OCI-LY7 (cell line): Measurements from ENCODE around the gene LRP2. TPM values are rescaled to one million over a fixed set of nuclear protein-coding genes. Genes with fewer than 3 reads are reported as not detected.

Experiments
- BruUV-seq: library from RNA; stranded (reverse); fragments of 400-500 nt; replicated peaks from 2 replicates; lab custom pipeline; 2021; lab: Mats Ljungman, UMichigan
- CTCF ChIA-PET: fragments of 300-600 bp; sonication (Branson Sonifier 250); formaldehyde crosslinking; loops from one replicate; lab custom pipeline; 2022; ENCODE audit warnings: antibody characterized with exemption; ENCODE audit not compliant: unreplicated experiment; lab: Charles Lee
- POLR2A ChIA-PET: fragments of 300-600 bp; sonication (Branson Sonifier 250); formaldehyde crosslinking; loops from one replicate; lab custom pipeline; 2022; ENCODE audit warnings: antibody characterized with exemption; lab: Charles Lee
- DNase-seq: peaks from one replicate; pipeline ENCODE4 v3.0.0-alpha.2; 2015; ENCODE audit warnings: low spot score
- H2AFZ ChIP-seq: fragments of 200-600 bp; sonication (generic), shearing (Covaris generic); 2 replicates; pipeline ENCODE4 v1.6.1; 2014; ENCODE audit warnings: mild to moderate bottlenecking, antibody characterized with exemption, low read length, moderate library complexity
- H3K27ac ChIP-seq: fragments of 200-600 bp; sonication (generic); 2 replicates; pipeline ENCODE4 v1.5.1; 2014; ENCODE audit warnings: mixed run types, low read depth, mild to moderate bottlenecking, moderate library complexity, low read length, inconsistent platforms; ENCODE audit not compliant: poor library complexity, severe bottlenecking
- H3K36me3 ChIP-seq: fragments of 200-600 bp; sonication (generic); 2 replicates; pipeline ENCODE4 v1.6.1; 2014; ENCODE audit warnings: mild to moderate bottlenecking, antibody characterized with exemption, low read length, moderate library complexity, mixed read lengths; ENCODE audit not compliant: insufficient read depth
- H3K4me1 ChIP-seq: fragments of 200-600 bp; sonication (generic); 2 replicates; pipeline ENCODE4 v1.5.1; 2014; ENCODE audit warnings: mild to moderate bottlenecking, low read length; ENCODE audit not compliant: insufficient read depth, poor library complexity, severe bottlenecking
- H3K4me2 ChIP-seq: fragments of 200-600 bp; sonication (generic); 2 replicates; pipeline ENCODE4 v1.6.1; 2014; ENCODE audit warnings: mild to moderate bottlenecking, low read length
- H3K4me3 ChIP-seq: fragments of 200-600 bp; sonication (generic); 2 replicates; pipeline ENCODE4 v1.5.1; 2014; ENCODE audit warnings: mild to moderate bottlenecking, low read depth, low read length; ENCODE audit not compliant: poor library complexity, severe bottlenecking
- H3K79me2 ChIP-seq: fragments of 200-600 bp; sonication (generic); 2 replicates; pipeline ENCODE4 v1.6.1; 2016; ENCODE audit warnings: low read depth, mild to moderate bottlenecking, low read length, moderate library complexity, mixed read lengths; ENCODE audit not compliant: insufficient read depth
- H3K9me2 ChIP-seq: fragments of 200-600 bp; sonication (generic); 2 replicates; pipeline ENCODE4 v1.6.1; 2016; ENCODE audit warnings: mild to moderate bottlenecking, low read length, mixed read lengths; ENCODE audit not compliant: insufficient read depth
- H3K9me3 ChIP-seq: fragments of 200-600 bp; sonication (generic); 2 replicates; pipeline ENCODE4 v1.6.1; 2014; ENCODE audit warnings: mild to moderate bottlenecking, mixed run types, low read length, mixed read lengths
- H4K20me1 ChIP-seq: fragments of 200-600 bp; sonication (generic); 2 replicates; pipeline ENCODE4 v1.6.1; 2014; ENCODE audit warnings: mild to moderate bottlenecking, antibody characterized with exemption, low read length, moderate library complexity, mixed read lengths; ENCODE audit not compliant: insufficient read depth
- EZH2phosphoT487 ChIP-seq: fragments of 200-600 bp; sonication (generic); IDR thresholded peaks from 2 replicates; pipeline ENCODE4 v1.6.1; 2018; ENCODE audit warnings: low read depth, borderline replicate concordance, mild to moderate bottlenecking, mixed run types, antibody characterized with exemption, low read length, moderate library complexity, mixed read lengths
- intact Hi-C: fragments of 100-400 bp; cut with micrococcal nuclease; formaldehyde crosslinking; loops from one replicate; pipeline ENCODE4 v1.10.0; 2022; ENCODE audit not compliant: unreplicated experiment
- total RNA-seq, 2 experiments: library from RNA; depleted of rRNA in 1 of 2; stranded (reverse); fragments of >200 nt in 1 of 2; shearing (Covaris generic) in 1 of 2; gene quantifications; 2 replicates each; pipeline ENCODE4 v1.2.3, GENCODE V29; 2014 to 2022
- TF ChIP-seq, protein P1 (sequence below): fragments of 200-600 bp; sonication (generic); conservative IDR thresholded peaks from 2 replicates; pipeline ENCODE4 v1.5.1; 2014; ENCODE audit warnings: mild to moderate bottlenecking, antibody characterized with exemption, low read length, moderate library complexity, mixed read lengths

LRP2 gene
- total RNA-seq, 2 experiments from 2014 or later = 0.89 TPM; not detected in 1

DNA sequence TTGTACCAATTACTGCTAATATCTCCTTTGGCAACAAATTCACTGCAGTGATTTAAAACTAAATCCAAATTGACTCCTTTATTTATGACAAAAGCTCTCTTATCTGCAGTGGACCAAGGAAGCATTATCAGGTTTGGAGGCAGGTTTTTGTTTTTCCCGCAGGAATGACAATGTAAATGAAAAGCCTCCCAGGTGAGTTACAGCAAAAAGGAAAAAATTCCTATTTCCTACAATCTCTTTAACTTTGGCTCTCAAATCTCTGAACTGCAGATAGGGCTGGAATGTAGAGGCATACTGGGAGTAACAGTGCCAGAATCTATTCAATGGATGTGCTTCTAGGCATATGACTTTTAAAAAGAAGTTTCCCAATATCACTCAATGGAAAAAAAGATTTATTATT, 28.9 kb upstream of the LRP2 start:
- no peak overlapping the region for H2AFZ ChIP-seq
- POLR2A ChIA-PET = no interaction called here
- no TSS peak for BruUV-seq
- H3K9me3 ChIP-seq = no peaks in the 10 kb centered on the region
- no peaks in the 10 kb centered on the region for H3K79me2 ChIP-seq
- H4K20me1 ChIP-seq = no peaks in the 10 kb centered on the region
- CTCF ChIA-PET = no interaction called here
- H3K9me2 ChIP-seq = no peaks in the 10 kb centered on the region
- no peak for DNase-seq
- no peaks in the 10 kb centered on the region for H3K4me1 ChIP-seq
- no peaks in the 10 kb centered on the region for H3K36me3 ChIP-seq
- no peak overlapping the region for H3K4me3 ChIP-seq
- intact Hi-C loops = no loop called here
- no peak overlapping the region for H3K27ac ChIP-seq
- no peak overlapping the region for H3K4me2 ChIP-seq
- TF ChIP-seq, protein P1, sequence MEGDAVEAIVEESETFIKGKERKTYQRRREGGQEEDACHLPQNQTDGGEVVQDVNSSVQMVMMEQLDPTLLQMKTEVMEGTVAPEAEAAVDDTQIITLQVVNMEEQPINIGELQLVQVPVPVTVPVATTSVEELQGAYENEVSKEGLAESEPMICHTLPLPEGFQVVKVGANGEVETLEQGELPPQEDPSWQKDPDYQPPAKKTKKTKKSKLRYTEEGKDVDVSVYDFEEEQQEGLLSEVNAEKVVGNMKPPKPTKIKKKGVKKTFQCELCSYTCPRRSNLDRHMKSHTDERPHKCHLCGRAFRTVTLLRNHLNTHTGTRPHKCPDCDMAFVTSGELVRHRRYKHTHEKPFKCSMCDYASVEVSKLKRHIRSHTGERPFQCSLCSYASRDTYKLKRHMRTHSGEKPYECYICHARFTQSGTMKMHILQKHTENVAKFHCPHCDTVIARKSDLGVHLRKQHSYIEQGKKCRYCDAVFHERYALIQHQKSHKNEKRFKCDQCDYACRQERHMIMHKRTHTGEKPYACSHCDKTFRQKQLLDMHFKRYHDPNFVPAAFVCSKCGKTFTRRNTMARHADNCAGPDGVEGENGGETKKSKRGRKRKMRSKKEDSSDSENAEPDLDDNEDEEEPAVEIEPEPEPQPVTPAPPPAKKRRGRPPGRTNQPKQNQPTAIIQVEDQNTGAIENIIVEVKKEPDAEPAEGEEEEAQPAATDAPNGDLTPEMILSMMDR = no peak
- TF ChIP-seq EZH2phosphoT487 = no peak

DNA sequence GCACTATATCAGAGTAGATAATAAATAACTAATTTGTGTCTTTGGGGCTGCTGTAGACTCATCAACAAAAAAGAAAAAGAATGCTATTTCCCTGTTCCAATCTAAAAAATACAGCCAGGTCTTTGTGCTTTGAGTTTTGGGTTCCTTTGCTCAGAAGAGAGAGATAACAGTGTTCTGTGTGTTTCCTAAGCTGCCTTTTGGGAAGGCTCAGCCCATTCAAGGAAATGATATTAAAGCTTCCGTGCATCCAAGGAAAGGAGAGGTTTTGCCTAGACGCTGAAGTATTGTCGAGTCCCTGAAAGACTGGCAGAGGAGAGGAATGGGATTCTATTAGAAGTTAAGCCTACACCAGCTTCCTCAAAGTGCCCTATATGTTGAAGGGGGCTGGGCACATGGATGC, 25.8 kb upstream of the LRP2 start:
- Histone ChIP-seq H3K4me1 (no peaks in the 10 kb centered on the region), H3K4me3 (no peak overlapping the region), H3K36me3 (no peaks in the 10 kb centered on the region), H2AFZ (no peak overlapping the region), H3K27ac (no peak overlapping the region), H3K9me2 (no peaks in the 10 kb centered on the region), H4K20me1 (no peaks in the 10 kb centered on the region), H3K9me3 (no peaks in the 10 kb centered on the region), H3K79me2 (no peaks in the 10 kb centered on the region), H3K4me2 (no peak overlapping the region)
- intact Hi-C loops = no loop called here
- BruUV-seq = no TSS peak
- no peak for TF ChIP-seq EZH2phosphoT487
- TF ChIP-seq, protein P1 = no peak
- POLR2A ChIA-PET = interaction anchor here (0.7 kb wide), 1 partner anchor 16 kb away, joined by 3 read pairs; no protein-coding TSS in a partner anchor
- CTCF ChIA-PET = no interaction called here
- DNase-seq = no peak

DNA sequence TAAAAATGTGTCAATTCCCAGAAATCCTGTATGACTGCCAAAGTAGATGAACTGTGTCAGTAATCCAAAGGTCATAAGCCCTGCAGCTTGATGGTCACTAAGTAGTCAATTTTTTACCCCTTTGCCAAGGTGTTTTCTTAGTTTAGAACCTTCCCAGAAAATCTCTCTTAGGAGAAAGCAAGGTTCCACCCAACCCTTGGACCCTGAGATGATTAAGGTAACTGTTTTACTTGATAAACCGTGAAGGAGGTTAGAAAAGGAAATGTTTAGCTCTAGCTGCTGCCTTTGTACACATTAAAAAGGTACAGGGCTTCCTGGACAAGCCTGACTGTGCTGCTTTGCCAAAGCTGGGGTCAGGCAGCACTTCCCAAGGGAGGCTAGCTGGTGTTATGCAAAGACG, 24.4 kb upstream of the LRP2 start:
- H2AFZ ChIP-seq = no peak overlapping the region

More for the DNA sequence above, 24.4 kb upstream of the LRP2 start:
- Histone ChIP-seq H3K79me2 (no peaks in the 10 kb centered on the region), H3K4me3 (no peak overlapping the region), H3K9me3 (no peaks in the 10 kb centered on the region), H4K20me1 (no peaks in the 10 kb centered on the region), H3K4me1 (no peaks in the 10 kb centered on the region), H3K4me2 (no peak overlapping the region), H3K36me3 (no peaks in the 10 kb centered on the region), H3K9me2 (no peaks in the 10 kb centered on the region), H3K27ac (no peak overlapping the region)
- no TSS peak for BruUV-seq
- ChIA-PET CTCF (no interaction called here), POLR2A (interaction anchor here (1.0 kb wide), 1 partner anchor 8 kb away, joined by 3 read pairs; no protein-coding TSS in a partner anchor)
- DNase-seq = no peak
- intact Hi-C loops = no loop called here
- TF ChIP-seq EZH2phosphoT487 = no peak
- TF ChIP-seq, protein P1 = no peak
